HEK293 (cell line): ENCODE data around the gene CCDC141.

Experiments
- CTCF ChIA-PET: fragments of 350-600 bp; formaldehyde crosslinking; extraction: SDS; loops from one replicate; lab custom pipeline; 2021; ENCODE audit warnings: antibody characterized with exemption; lab: Yijun Ruan, JAX
- POLR2A ChIA-PET: fragments of 300-600 bp; formaldehyde crosslinking; extraction: SDS; loops from one replicate; lab custom pipeline; 2020; ENCODE audit warnings: antibody characterized with exemption, inconsistent platforms; lab: Yijun Ruan, JAX
- H3K27ac ChIP-seq: fragments of 200-500 bp; sonication (Bioruptor generic); 2 replicates; pipeline ENCODE4 v1.5.1; 2014; ENCODE audit warnings: low read depth, low read length, control low read depth, inconsistent platforms; ENCODE audit errors: extremely low read depth
- H3K36me3 ChIP-seq, 2 experiments: fragments of 200-500 bp in 1 of 2; sonication (Bioruptor generic) in 1 of 2; 1 replicate in 1 of 2; 2 replicates in 1 of 2; pipeline ENCODE4 v1.5.1; 2014 to 2017; ENCODE audit warnings: inconsistent platforms in 2 of 2, low read length in 2 of 2; ENCODE audit not compliant: control insufficient read depth in 2 of 2, insufficient read depth in 1 of 2
- H3K4me1 ChIP-seq: fragments of 200-500 bp; sonication (Bioruptor generic); 2 replicates; pipeline ENCODE4 v1.5.1; 2014; ENCODE audit warnings: mild to moderate bottlenecking, low read length, inconsistent platforms; ENCODE audit not compliant: control insufficient read depth, insufficient read depth
- H3K4me3 ChIP-seq: 2 replicates; pipeline ENCODE4 v1.5.1; 2011; ENCODE audit warnings: low read depth, mild to moderate bottlenecking, control low read depth, low read length, moderate library complexity
- H3K9me3 ChIP-seq: fragments of 200-500 bp; sonication (Bioruptor generic); 2 replicates; pipeline ENCODE4 v1.5.1; 2014; ENCODE audit warnings: low read depth, low read length, inconsistent platforms; ENCODE audit not compliant: control insufficient read depth, insufficient read depth
- BCL11B ChIP-seq: fragments of 450-650 bp; formaldehyde crosslinking; IDR thresholded peaks from 2 replicates; pipeline ENCODE4 v1.5.1; 2016; ENCODE audit warnings: low read depth, missing biosample characterization, missing genetic modification characterization
- EGR2 ChIP-seq: fragments of 450-650 bp; formaldehyde crosslinking; IDR thresholded peaks from 2 replicates; pipeline ENCODE4 v1.5.1; 2016; ENCODE audit warnings: low read depth, missing biosample characterization, missing genetic modification characterization
- GLI2 ChIP-seq: fragments of 450-650 bp; formaldehyde crosslinking; IDR thresholded peaks from 2 replicates; pipeline ENCODE4; 2017; ENCODE audit warnings: missing biosample characterization, missing genetic modification characterization, low read depth, borderline replicate concordance
- REPIN1 ChIP-seq: fragments of 450-650 bp; formaldehyde crosslinking; IDR thresholded peaks from 2 replicates; pipeline ENCODE4 v1.5.1; 2017; ENCODE audit warnings: missing biosample characterization, missing genetic modification characterization, low read depth
- REST ChIP-seq: fragments of 450-650 bp; formaldehyde crosslinking; IDR thresholded peaks from 2 replicates; pipeline ENCODE4 v1.5.1; 2016; ENCODE audit warnings: missing biosample characterization, missing genetic modification characterization
- TCF7L2 ChIP-seq: IDR thresholded peaks from 2 replicates; pipeline ENCODE4 v1.6.1; 2011; ENCODE audit warnings: low read depth, mild to moderate bottlenecking, inconsistent platforms, low read length, moderate library complexity, borderline replicate concordance
- WT1 ChIP-seq: fragments of 450-650 bp; formaldehyde crosslinking; IDR thresholded peaks from 2 replicates; pipeline ENCODE4 v1.5.1; 2016; ENCODE audit warnings: missing biosample characterization, missing genetic modification characterization
- ZEB2 ChIP-seq: fragments of 450-650 bp; formaldehyde crosslinking; IDR thresholded peaks from 2 replicates; pipeline ENCODE4 v1.5.1; 2016; ENCODE audit warnings: missing biosample characterization, missing genetic modification characterization
- ZFP41 ChIP-seq: fragments of 450-650 bp; formaldehyde crosslinking; IDR thresholded peaks from 2 replicates; pipeline ENCODE4 v1.5.1; 2016; ENCODE audit warnings: missing biosample characterization, missing genetic modification characterization, borderline replicate concordance
- ZNF175 ChIP-seq: fragments of 450-650 bp; formaldehyde crosslinking; IDR thresholded peaks from 2 replicates; pipeline ENCODE4 v1.5.1; 2016; ENCODE audit warnings: missing biosample characterization, missing genetic modification characterization
- ZNF214 ChIP-seq: fragments of 450-650 bp; formaldehyde crosslinking; IDR thresholded peaks from 2 replicates; pipeline ENCODE4 v1.5.1; 2017; ENCODE audit warnings: missing biosample characterization, mild to moderate bottlenecking, missing genetic modification characterization, borderline replicate concordance
- ZNF23 ChIP-seq: fragments of 450-650 bp; formaldehyde crosslinking; IDR thresholded peaks from 2 replicates; pipeline ENCODE4 v1.5.1; 2016; ENCODE audit warnings: missing biosample characterization, missing genetic modification characterization, borderline replicate concordance
- ZNF37A ChIP-seq: fragments of 450-650 bp; IDR thresholded peaks from 2 replicates; pipeline ENCODE4 v1.5.1; 2018; ENCODE audit warnings: missing biosample characterization, missing genetic modification characterization
- ZNF398 ChIP-seq: fragments of 450-650 bp; formaldehyde crosslinking; IDR thresholded peaks from 2 replicates; pipeline ENCODE4 v1.5.1; 2017; ENCODE audit warnings: missing biosample characterization, missing genetic modification characterization
- ZNF558 ChIP-seq: fragments of 450-650 bp; formaldehyde crosslinking; IDR thresholded peaks from 2 replicates; pipeline ENCODE4 v1.5.1; 2016; ENCODE audit warnings: missing biosample characterization, missing genetic modification characterization
- ZNF580 ChIP-seq: fragments of 450-650 bp; formaldehyde crosslinking; IDR thresholded peaks from 2 replicates; pipeline ENCODE4 v1.5.1; 2016; ENCODE audit warnings: missing biosample characterization, missing genetic modification characterization
- ZNF629 ChIP-seq: fragments of 450-650 bp; formaldehyde crosslinking; IDR thresholded peaks from 2 replicates; pipeline ENCODE4 v1.5.1; 2017; ENCODE audit warnings: missing biosample characterization, missing genetic modification characterization
- ZNF654 ChIP-seq: fragments of 450-650 bp; formaldehyde crosslinking; IDR thresholded peaks from 2 replicates; pipeline ENCODE4 v1.5.1; 2016; ENCODE audit warnings: low read depth, missing biosample characterization, missing genetic modification characterization
- ZNF658 ChIP-seq: fragments of 450-650 bp; formaldehyde crosslinking; IDR thresholded peaks from 2 replicates; pipeline ENCODE4; 2016; ENCODE audit warnings: missing biosample characterization, missing genetic modification characterization
- ZNF707 ChIP-seq: fragments of 450-650 bp; formaldehyde crosslinking; IDR thresholded peaks from 2 replicates; pipeline ENCODE4 v1.5.1; 2016; ENCODE audit warnings: missing biosample characterization, missing genetic modification characterization
- ZNF776 ChIP-seq: fragments of 450-650 bp; formaldehyde crosslinking; IDR thresholded peaks from 2 replicates; pipeline ENCODE4 v1.5.0; 2017; ENCODE audit warnings: missing biosample characterization, missing genetic modification characterization, borderline replicate concordance
- ZSCAN16 ChIP-seq: fragments of 450-650 bp; formaldehyde crosslinking; IDR thresholded peaks from 2 replicates; pipeline ENCODE4 v1.5.1; 2016; ENCODE audit warnings: missing biosample characterization, missing genetic modification characterization

The CCDC141 gene

GRCh38 chr2:178819992-178820391, 229.9 kb downstream of the CCDC141 start:
- H3K4me3 ChIP-seq: no peak overlapping the region
- TF ChIP-seq ZNF707 (tag by site-specific recombination) (no peak), REST (no peak), GLI2 (tag by site-specific recombination) (no peak), ZSCAN16 (tag by site-specific recombination) (no peak), ZNF558 (tag by site-specific recombination) (no peak), ZNF214 (tag by site-specific recombination) (no peak), ZEB2 (tag by site-specific recombination) (no peak), ZFP41 (tag by site-specific recombination) (no peak), EGR2 (tag by site-specific recombination) (no peak), ZNF23 (tag by site-specific recombination) (no peak), REPIN1 (tag by site-specific recombination) (no peak), ZNF580 (tag by site-specific recombination) (no peak), ZNF776 (tag by site-specific recombination) (no peak), ZNF629 (tag by site-specific recombination) (no peak), ZNF658 (tag by site-specific recombination) (no peak), WT1 (tag by site-specific recombination) (no peak), TCF7L2 (no peak), ZNF398 (no peak), ZNF175 (tag by site-specific recombination) (no peak), BCL11B (no peak)
- H3K4me1 ChIP-seq: no peaks in the 10 kb centered on the region
- ChIA-PET CTCF (interaction anchor here (1.1 kb wide), 1 partner anchor 15 kb away, joined by 3 read pairs; no protein-coding TSS in a partner anchor), POLR2A (no interaction called here)
- H3K36me3 ChIP-seq: no peaks in the 10 kb centered on the region
- H3K27ac ChIP-seq: no peak overlapping the region
- H3K9me3 ChIP-seq: no peaks in the 10 kb centered on the region

GRCh38 chr2:178819147-178819875, 230.6 kb downstream of the CCDC141 start:
- ChIA-PET CTCF (interaction anchor here (0.6 to 1.1 kb wide), 2 partner anchors 12 to 14 kb away, joined by 3 read pairs; no protein-coding TSS in a partner anchor), POLR2A (interaction anchor here (0.6 kb wide), 1 partner anchor 208 kb away, joined by 5 read pairs; no protein-coding TSS in a partner anchor)
- no peaks in the 10 kb centered on the region for H3K9me3 ChIP-seq
- H3K36me3 ChIP-seq: no peaks in the 10 kb centered on the region
- no peak overlapping the region for H3K4me3 ChIP-seq
- no peaks in the 10 kb centered on the region for H3K4me1 ChIP-seq
- no peak for TF ChIP-seq ZNF37A (tag by site-specific recombination)
- no peak for TF ChIP-seq ZNF654 (tag by site-specific recombination)
- TF ChIP-seq, all 188 proteins: peak for 0
- H3K27ac ChIP-seq: no peak overlapping the region
